GM19452 (cell line): ENCODE measurements around the gene TSPAN9.

Experiments used
- ATAC-seq: cut with Tn5 transposase; IDR thresholded peaks from one replicate; pipeline ENCODE4 v1.9.1; 2021; ENCODE audit not compliant: unreplicated experiment

The TSPAN9 gene

DNA sequence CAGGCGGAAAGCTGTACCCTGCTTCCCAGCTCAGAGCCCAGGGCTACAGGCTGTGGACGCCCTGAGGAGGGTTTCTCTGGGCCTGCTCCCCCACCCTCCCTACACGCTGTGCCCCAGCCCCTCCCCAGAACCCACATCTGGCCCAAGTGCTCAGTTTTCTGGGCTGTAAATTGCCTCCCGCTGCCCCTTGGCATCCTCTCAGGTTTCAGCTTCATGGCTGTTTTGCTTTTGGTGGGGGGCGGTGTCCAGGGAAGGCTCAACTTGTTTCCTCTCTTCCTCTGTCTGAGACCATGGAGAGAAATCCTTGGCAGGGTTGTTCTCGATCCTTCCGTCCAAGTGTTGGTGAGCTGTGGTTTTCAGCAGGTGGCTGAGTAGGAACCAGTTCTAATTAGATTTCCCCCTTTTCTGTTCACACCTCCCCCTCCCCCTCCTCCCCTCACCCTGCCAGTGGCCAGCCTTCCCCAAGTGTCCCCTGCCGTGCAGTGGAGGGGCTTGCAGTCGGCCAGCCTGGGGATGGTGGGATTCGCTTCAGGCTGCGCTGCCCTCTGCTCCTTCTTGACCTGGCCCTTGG, 61.8 kb downstream of the TSPAN9 start:
- ATAC-seq = no peak

DNA sequence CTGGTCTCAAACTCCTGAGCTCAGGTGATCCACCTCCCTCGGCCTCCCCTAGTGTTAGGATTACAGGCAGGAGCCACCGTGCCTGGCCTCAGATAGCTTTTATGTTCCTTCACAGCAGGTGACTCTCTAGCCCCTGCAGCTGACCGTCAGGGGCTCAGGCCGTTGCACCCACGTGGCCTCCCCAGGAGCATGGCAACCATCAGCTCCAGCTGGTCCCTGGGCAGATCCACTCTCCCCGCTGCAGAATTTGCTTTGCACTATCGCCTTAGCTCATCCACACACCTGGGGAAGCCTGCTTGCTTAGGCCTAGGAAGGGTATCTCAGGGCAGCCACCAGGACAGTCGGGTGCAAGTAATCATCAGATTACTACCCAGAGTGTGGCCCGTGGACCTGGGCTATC, 62.6 kb downstream of the TSPAN9 start:
- ATAC-seq = no peak

DNA sequence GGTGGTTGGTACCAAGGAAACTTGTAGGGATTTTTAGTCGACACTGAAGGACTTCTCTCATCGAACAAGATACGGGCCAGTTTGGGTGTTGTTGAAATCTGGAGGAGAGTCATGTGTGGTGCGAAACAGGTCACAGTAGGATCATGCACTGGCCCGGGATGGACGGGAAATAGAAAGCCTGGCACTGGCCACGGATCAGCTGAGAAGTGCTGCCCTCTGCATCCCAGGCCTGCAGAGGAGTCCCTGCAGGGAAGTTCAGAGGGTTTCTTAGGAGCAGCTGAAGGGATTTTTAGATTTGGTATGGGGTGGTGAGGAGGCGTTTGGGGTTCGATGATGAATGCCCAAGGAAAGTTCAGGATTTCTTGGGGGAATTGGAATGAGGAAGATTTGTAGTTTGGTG, 63.1 kb downstream of the TSPAN9 start:
- ATAC-seq = no peak

DNA sequence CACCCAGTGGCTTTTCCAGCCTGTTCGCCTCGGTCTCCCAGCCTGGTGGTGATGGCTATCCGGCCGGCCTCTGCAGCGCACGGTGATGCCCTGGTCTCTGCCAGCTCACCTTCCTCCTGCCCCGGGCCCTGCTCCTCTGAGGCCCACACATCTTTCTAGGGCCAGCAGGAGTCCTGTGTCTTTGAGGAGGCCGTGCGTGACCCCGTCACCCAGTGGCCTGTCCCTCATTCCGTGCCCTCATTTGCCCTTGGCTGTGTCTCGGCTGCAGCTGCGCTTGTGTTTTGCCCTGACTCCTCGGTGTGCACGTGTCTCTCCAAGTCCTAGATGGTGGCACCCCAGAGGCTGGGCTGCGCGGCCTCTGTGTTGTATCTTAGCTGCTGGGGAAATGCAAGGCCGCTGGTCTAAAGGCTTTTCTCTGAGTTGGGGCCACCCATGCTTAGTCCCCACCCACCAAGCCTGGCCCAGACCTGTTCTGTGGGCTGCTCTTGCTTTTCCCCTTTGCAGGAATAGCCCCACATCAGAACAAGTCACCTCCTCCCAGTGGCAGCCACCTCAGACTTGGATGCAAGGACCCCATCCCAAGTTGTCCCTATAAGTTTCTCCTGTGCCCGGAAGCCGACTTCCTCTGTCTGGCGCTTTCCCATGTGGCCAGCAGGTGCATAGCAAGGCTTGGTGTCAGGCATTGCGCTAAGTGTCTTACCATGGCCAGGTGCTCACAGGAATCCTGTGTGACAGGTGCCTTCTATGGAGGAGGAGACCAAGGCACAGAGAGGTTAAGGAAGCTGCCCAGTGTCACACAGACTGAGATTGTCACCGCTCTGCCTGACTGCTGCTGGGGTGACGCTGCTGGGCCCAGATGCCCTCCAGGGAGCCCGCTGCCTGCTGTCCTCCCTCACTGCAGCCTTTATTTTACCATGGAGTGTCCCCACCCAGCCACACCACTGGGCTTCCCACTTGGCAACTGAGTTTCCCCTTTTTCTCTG, 64.5 kb downstream of the TSPAN9 start:
- no peak for ATAC-seq

DNA sequence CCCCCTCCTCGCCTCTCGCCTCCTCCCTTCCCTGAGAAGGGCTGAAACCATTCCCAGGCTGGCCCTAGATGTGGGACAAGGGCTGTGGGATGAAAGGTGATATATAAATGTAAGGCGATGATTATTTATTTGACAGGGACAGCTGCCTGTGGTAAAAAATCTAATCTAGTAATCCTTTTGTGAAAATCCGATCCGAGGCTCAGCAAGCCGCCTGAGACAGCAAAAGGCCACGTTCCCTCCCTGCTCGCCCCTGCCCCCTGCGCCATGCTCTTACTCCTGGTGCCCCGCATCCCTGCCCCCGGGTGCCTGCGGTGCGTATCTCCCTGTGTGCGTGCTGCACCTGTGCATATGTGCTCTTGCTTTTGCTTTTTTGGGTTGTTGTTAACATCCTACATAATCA, 65.2 kb downstream of the TSPAN9 start:
- no peak for ATAC-seq

DNA sequence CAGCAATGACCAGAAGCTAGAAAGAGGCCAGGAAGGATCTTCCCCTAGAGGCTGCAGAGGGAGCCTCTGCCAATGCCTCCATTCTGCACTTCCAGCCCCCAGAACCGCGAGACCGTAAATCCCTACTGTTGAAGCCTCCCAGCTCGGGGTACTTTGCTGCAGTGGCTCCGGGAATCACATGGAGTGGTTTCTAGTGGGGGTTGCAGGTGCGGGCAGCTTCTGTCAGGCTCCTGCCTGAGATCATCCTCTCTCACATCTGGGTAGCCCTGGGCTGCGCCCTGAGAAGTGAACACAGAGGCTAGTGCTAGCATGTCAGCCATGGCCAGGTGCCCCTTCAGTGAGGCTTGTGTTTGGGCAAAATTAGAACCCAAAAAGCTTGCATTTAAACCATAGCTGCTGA, 67.3 kb downstream of the TSPAN9 start:
- no peak for ATAC-seq

DNA sequence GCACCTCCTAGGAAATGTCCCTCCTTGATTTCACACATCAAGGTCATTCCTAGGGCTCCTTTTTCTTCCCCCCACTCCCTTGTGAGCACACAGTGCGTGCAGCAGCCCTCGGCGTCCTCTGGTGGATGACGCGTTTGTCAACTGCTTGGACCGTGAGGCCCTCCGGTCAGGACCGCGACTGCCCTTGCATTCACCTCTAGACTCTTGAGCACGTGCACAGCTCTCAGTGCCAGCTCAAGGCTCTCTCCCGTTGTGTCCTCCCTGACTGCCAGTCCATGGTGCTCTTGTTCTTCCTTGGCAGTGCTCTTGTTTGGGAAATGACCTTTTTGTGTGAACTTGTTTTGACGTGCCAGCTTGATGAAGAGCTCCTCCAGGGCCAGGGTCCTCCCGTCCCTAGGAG, 67.9 kb downstream of the TSPAN9 start:
- ATAC-seq = no peak

DNA sequence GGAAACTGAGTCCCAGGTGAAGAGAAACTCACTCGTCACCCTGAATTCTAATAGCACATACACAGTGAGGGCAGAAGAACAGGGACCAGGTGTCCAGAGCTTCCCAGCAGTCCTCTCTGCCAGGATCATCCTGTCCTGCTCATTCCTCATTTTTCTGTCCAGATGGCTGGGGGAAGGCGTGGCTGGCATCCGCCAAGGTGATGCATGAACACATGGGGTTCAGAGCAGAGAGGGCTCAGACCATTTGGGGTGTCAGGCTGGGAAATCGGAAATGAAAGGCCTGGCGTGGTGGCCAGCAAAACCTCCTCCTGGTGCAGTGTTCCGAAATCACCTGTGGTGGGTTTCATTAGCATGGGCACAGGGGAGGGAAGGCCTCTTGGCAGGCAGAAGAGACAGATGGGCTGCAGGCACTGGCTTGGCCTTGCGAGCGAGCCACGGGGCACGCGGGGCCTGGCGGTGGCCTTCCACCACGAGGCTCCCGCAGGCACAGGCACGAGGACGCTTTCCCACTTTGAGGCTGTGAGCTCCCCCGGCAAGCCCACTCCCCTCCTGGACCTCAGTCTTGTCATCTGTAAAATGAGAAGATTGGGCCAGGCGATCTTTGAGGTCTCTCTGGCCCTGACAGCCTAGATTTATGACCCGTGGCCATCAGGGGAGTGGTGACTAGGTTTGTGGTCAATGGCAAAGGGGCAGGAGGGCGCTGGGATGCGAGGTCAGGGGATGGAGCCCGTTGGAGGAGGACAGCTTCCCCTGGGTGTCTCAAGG, 68.5 kb downstream of the TSPAN9 start:
- no peak for ATAC-seq

DNA sequence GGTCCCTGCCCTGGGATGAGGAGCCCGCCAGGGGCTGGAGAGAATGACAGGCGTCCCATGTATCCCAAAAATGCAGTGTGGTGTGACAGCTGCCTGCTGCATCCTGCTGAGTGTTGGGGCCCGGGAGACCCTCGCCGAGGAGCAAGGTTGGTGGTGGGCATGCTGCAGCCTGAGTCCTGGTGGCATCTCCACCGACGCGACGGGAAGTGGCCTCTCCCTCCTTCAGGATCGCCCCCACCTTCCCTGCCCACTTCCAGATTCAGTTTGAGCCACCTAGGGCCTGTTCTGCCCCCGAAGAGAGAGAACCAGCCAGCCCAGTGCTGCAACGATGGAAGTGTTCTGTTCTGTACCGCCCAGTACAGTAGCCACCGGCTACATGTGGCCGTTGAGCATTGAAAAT, 70.1 kb downstream of the TSPAN9 start:
- ATAC-seq = no peak

DNA sequence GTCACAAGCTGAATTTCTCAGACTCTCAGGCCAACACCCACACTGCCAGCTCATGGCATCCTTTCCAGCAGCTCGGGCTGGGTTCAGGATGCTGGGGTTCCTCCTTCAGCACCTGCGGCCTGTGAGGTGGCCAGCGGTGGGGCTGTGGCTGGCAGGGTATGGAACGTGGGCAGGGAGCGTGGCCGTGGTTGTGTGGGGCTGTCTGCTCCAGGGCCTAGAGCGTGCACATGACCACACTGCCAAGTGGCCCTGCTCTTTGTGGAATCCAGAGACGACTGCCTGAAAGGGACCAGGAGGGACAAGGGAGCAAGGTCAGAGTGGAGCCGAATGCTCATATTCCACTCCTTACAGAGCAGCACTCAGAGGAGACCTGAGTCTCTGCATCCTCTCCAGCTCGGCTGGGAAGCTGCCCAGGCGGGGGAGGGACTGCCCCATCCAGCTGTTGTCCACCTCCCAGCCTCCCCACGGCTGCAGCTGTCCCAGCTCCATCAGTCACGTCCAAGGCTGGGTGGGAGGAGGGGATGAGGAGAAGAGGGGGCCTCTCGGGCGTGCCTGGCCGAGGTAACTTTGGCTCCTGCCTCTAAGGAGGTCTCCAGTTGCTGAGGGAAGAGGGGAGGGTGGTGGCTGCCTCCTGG, 71.3 kb downstream of the TSPAN9 start:
- no peak for ATAC-seq

DNA sequence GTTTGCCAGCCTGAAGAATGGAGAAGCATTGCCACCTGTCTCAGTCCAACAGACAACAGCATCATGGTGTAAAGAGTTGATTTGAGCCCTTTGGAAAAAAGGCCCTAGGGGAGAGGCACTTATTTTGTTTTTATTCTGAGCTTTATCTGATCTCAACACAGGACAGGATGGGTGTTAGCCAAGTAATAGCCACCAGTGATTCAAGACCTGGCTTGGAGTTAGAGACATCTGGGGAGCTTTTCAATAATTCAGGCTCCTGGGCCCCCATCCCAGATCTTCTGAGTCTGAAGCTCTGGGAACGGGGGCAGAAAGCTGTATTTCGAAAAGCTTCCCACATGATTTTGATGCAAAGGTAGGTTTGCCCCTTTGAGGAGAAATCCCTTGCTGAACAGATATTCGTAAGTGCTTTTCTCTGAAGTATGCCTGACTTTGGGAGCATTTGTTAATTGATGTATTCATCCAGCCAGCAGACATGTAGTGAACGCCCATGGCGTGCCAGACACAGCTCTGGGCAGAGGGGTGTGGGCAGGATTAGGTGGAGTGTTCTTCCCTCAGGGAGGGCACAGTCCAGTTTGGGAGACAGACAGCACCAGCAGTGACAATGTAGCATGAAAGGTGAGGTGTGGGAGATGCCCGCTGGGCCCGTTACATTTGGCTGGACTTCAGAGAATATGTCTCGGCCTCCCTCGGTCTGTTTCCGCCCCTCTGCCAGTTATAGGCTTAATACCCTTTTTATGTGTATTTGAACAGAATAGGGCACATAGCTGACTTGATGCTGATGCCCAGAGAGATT, 72.5 kb downstream of the TSPAN9 start:
- no peak for ATAC-seq

DNA sequence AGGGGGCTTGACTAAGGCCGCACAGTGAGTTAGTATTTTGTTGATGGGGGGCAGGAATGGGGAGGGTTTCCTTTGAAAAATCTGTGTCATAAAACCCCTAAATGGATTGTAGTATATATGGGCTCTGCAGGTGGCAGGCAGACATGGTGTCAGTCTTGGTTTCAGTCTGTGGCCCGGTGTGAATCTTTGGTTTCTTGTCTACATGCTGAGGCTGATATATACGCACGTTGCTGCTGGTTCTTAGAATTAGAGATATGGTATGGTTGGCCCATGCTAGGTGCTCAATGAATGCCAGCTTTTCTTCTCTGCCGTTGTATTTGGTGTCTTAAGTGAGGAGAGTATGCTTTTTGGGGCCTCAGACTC, 73.1 kb downstream of the TSPAN9 start:
- ATAC-seq = no peak

DNA sequence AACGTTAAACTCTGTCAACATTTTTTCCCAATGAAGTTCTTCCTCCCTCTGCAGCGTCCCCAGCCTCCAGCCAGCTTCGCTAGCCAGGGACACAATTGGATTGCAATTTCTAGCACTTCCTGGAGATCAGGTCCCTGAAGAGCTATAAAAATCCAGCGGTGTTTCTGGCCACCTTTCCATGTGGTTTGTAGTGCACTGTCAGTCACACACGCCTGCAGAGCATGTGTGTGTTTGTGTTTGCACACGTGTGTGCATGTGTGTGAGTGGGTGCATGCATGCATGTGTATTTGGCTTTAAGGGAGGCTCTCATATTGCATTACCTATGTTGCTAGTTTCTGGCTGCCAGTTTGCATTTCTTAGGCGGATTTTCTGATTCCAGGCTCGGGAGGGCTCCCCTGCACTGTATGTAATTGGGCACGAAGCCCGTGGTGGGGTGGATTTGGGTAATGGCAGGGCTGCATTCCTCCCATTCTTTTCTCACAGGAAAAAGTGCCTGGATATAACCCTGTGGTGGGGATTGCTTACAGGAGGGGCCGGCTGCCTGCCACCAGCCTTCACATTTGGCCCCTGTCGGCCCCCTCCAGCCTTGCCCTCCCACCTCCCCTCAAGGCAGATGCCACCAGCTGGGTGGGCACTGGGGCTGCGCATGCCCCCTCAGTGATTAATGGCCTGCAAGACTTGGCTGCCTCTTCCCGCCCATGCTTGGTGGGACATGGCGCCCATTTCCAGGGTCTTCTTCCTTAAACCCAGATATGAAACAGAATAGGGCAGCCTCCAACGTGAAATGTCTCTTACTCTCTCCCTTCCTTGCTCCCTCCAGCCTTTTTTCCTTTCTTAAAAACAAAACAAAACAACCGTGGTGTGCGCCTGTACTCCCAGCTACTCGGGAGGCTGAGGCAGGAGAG, 74.0 kb downstream of the TSPAN9 start:
- no peak for ATAC-seq

DNA sequence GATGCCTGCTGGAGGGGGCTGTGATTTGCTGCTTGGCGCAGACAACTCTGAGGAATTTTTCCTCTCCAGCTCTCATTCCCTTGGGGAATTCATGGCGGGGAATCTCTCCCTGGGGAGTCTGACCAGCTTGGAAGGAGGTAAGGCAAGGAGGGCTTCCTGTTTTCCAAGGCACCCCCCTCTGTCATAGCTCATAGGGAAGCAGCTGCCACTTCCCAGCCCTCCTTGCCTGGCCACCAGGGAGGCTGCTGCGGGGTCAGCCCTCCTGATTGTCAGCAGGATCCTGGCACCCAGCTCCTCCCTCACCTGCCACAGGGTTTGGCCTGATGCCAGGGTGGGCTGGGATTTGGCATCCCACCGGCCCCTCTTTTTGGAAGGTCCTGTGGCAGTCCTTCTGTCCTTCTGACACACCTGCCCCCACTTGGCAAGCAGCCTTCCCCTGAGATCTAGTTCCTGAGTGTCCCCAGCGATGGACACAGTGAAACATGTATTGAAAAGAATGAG, 74.9 kb downstream of the TSPAN9 start:
- ATAC-seq = no peak

DNA sequence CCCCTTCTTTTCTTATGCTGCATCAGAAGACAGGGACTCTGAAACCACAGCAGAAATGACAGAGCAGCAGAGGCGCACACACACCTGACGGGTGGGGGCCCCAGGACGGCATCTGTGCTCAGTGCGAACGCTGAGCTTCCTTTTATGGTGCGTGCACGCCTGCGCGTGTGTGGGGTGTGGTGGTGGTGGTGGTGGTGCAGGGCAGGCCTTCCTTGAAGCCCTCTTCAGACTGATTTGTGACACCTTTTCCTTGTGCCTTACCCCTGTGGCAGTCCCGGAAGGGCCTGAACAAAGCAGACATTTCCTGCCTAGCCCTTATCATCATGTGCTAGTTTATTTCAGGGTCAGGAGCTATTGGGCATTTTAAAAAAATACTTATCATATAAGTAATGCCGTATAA, 75.7 kb downstream of the TSPAN9 start:
- no peak for ATAC-seq

DNA sequence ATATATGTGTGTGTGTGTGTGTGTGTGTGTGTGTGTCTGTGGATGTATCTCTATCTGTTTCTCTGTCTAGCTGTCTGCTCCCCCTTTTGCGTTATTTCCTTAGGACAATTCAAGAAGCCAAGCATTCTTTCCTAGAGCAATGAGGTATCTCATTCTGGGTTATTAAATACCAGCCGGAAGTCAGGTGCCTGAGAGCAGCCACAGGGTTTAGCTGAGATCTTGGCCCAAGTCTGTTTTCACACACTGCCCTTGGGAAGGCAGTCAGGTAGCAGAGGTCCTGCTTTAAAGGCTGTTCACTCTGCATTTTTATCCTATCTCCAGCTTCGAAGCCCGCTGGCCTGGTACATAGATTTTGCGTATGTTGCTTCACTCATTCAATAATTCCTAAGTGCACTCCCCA, 76.8 kb downstream of the TSPAN9 start:
- no peak for ATAC-seq

DNA sequence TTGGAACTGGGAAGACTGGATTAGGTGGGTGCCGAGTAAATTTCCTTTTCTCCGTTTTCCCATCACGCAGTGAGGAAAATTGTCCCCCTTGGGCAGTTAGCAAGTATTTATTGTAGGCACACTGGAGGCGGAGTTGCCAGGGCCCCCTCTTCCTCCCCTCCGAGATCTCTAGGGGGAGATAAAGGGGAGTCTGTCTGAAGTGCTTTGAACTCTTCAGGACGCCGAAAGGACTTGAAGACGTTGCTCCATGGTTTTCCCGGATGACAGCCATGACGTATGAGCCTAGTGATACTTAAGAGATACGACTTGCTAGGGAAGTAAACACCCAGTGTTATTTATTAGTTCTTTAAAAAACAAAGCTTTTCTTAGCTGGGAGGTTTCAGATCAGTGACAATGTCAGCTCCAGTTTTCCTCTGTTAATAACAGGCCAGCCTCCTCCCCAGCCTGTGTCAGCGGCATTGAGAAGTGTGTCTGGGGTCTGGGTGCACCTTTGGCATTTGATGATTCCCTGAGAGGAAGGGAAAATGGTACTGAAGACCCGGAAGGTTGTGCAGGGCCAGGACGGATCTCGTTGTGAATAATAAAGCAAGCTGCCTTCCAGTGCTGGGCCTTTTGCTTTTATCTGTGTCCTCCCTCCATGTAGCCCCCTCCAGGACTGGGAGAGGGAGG, 78.7 kb downstream of the TSPAN9 start:
- no peak for ATAC-seq

DNA sequence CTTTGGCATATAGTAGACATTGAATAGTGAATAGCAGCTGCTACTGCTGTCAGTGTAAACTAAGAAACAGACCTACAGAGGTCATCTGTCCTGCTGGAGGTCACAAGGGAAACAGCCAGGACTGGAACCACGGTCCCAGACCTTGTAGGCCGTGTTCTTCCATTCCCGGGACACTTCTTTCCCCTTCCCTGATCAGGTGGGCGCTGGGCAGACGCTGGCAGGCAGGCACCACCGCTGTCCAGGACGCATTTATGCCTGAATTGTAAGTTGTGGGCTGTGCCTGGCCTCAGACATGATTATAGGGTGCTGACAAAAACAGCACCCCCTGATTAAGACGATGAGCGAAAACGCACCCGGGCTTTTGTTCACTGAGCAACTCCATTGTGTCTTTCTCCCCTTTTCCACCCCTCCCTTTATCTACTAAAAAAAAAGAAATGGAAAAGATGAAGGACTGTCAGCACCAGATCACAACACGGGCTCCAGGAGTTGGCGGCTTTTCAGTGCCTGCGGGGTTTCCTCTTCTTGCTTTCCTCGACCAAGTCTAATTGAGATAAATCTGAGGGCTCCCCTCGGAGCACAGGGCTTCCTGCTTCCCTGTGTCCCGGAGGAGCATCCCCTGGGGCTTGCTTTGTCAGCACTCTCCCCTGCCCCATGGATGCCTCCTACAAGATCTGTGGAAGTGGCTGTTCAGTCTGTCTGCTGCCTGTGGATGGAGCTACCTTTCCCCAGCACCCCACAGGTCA, 80.6 kb downstream of the TSPAN9 start:
- no peak for ATAC-seq
